Adrenal gland (tissue), 12 donors: Measurements from ENCODE around the gene DTD1. TPM values are rescaled to one million over a fixed set of nuclear protein-coding genes. Genes with fewer than 3 reads are reported as not detected.

Source experiments
- DNase-seq, 7 donors: peaks; one replicate each; pipeline ENCODE4 v3.0.0-alpha.2; 2019 to 2020
- H3K27ac ChIP-seq, 5 donors: fragments of 200-600 bp; sonication (generic) in 4 of 5; 1 replicate in 3 of 5; 2 replicates in 2 of 5; pipeline versions ENCODE4 v1.5.1 to v1.8.0; 2016 to 2020; ENCODE audit warnings: mild to moderate bottlenecking in 1 of 5
- H3K27me3 ChIP-seq: fragments of 200-600 bp; 2 replicates; pipeline ENCODE4 v1.8.0; 2021
- H3K36me3 ChIP-seq, 2 donors: fragments of 200-600 bp; replicated peaks in 1 of 2; 1 replicate in 1 of 2; 2 replicates in 1 of 2; pipeline versions ENCODE4 v1.5.1 to v1.8.0; 2018 to 2022
- H3K4me1 ChIP-seq, 2 donors: fragments of 200-600 bp; replicated peaks in 1 of 2; 1 replicate in 1 of 2; 2 replicates in 1 of 2; pipeline versions ENCODE4 v1.5.1 to v1.8.0; 2018 to 2021
- H3K4me3 ChIP-seq, 4 donors: fragments of 200-600 bp; sonication (generic) in 3 of 4; one replicate each; pipeline ENCODE4 v1.5.1; 2016 to 2018
- H3K9me3 ChIP-seq, 3 donors: fragments of 200-600 bp; sonication (generic) in 1 of 3; replicated peaks in 1 of 3; 1 replicate in 2 of 3; 2 replicates in 1 of 3; pipeline versions ENCODE4 v1.5.1 to v1.8.0; 2016 to 2021
- CTCF ChIP-seq, 6 experiments: fragments of 450-650 bp in 4 of 6; fragments of 200-600 bp in 2 of 6; sonication (generic) in 1 of 6; IDR thresholded peaks; 1 replicate in 5 of 6; 2 replicates in 1 of 6; pipeline versions ENCODE4 v1.5.1 to v1.8.0; 2016 to 2021; ENCODE audit warnings: antibody characterized with exemption in 6 of 6, mild to moderate bottlenecking in 2 of 6, moderate library complexity in 1 of 6
- POLR2A ChIP-seq, 2 donors: fragments of 450-650 bp; IDR thresholded peaks; one replicate each; pipeline ENCODE4 v1.6.1; 2017; ENCODE audit warnings: antibody characterized with exemption in 2 of 2, mild to moderate bottlenecking in 2 of 2, moderate library complexity in 1 of 2
- WGBS, 4 donors: extraction: QIAGEN DNeasy Blood & Tissue Kit in 2 of 4; methylation state at CpG; one replicate each; pipeline versions ENCODE4 v1.1.5 to v1.1.7; 2013 to 2017; 5-methylcytosine and 5-hydroxymethylcytosine counted together
- intact Hi-C, 2 donors: fragments of 100-400 bp; cut with DNase I; formaldehyde crosslinking; loops; one replicate each; pipeline versions ENCODE4 v1.14.1 to v1.15.0; 2022 to 2023
- polyA plus RNA-seq, 3 donors: library from polyadenylated mRNA; stranded (reverse); fragments of 200-250 nt in 2 of 3; fragments of 350-450 nt in 1 of 3; fragmentation: Illumina TruSeq in 1 of 3; extraction: RNeasy Lipid Tissue Mini Kit (QIAGEN cat#74804) in 1 of 3; gene quantifications; one replicate each; pipeline ENCODE4 v1.2.3, GENCODE V29; 2013 to 2014
- total RNA-seq, 9 donors: library from RNA; depleted of rRNA in 4 of 9; stranded (reverse); fragments of >200 nt in 4 of 9; fragments of 120-200 nt in 1 of 9; fragmentation: NEBNext Ultra II Directional in 1 of 9; extraction: Animal tissue kit (Norgen Biotek cat#: 25700) in 1 of 9; gene quantifications; one replicate each; pipeline versions ENCODE4 v1.1.0 to v1.2.4, GENCODE V29; 2013 to 2023
- donor health status: healthy with polysubstance abuse.
- donor health status: Bipolar disorder and iron deficiency.
- donor health status: DM: yes; HTN: yes; CAD: no.
- donor health status: DM: no; HTN: no; CAD: no.
- donor health status: DM: no; HTN: no; CAD: no.
- donor health status: DM: yes; HTN: yes; CAD: no.

DTD1 gene
- total and polyA plus RNA-seq, 12 donors: 9.5 to 38.9 (median 32.9) TPM

GRCh38 chr20:18639501-18639979, 51.7 kb downstream of the DTD1 start:
- DNase-seq: peak in 1 of 7 donors; percentile 19
- H3K4me1 ChIP-seq: peaks cover 0 to 11% of the 10 kb centered on the region in 2 donors
- WGBS, 4 donors: 76 to 83% (median 80%) methylated on average over 9 of the region's 9 CpGs
- TF ChIP-seq POLR2A (IDR thresholded peaks at IDR 0.05) (no peak), CTCF (IDR thresholded peaks at IDR 0.05) (no peak)
- no peaks in the 10 kb centered on the region for H3K27me3 ChIP-seq
- no peak overlapping the region for H3K4me3 ChIP-seq
- H3K9me3 ChIP-seq: no peaks in the 10 kb centered on the region
- H3K27ac ChIP-seq: peak overlapping the region in 2 of 5 donors; percentile 15 to 32
- H3K36me3 ChIP-seq: no peaks in the 10 kb centered on the region
- intact Hi-C loops: loop anchor here (10.0 kb wide), 2 partner anchors 145 to 165 kb away; no protein-coding TSS in a partner anchor

GRCh38 chr20:18645196-18645745, 57.4 kb downstream of the DTD1 start:
- Histone ChIP-seq H3K9me3 (no peaks in the 10 kb centered on the region), H3K4me1 (peaks cover 0 to 5% of the 10 kb centered on the region in 2 donors), H3K27ac (no peak overlapping the region), H3K4me3 (no peak overlapping the region), H3K27me3 (no peaks in the 10 kb centered on the region), H3K36me3 (no peaks in the 10 kb centered on the region)
- 86 to 95% (median 91%) methylated on average over 3 of the region's 3 CpGs for WGBS, 4 donors
- no peak for TF ChIP-seq POLR2A (IDR thresholded peaks at IDR 0.05)
- TF ChIP-seq CTCF (IDR thresholded peaks at IDR 0.05): no peak
- DNase-seq: no peak
- intact Hi-C loops: no loop called here

GRCh38 chr20:18645851-18646250, 58.0 kb downstream of the DTD1 start:
- peaks cover 0 to 5% of the 10 kb centered on the region in 2 donors for H3K4me1 ChIP-seq
- no peaks in the 10 kb centered on the region for H3K27me3 ChIP-seq
- peak in 5 of 7 donors; percentile 37 to 50 (median 42) for DNase-seq
- TF ChIP-seq CTCF (IDR thresholded peaks at IDR 0.05) (no peak), POLR2A (IDR thresholded peaks at IDR 0.05) (no peak)
- intact Hi-C loops: no loop called here
- no peaks in the 10 kb centered on the region for H3K9me3 ChIP-seq
- H3K4me3 ChIP-seq: no peak overlapping the region
- WGBS, 4 donors: 56 to 65% (median 62%) methylated on average over 6 of the region's 6 CpGs
- H3K27ac ChIP-seq: peak overlapping the region in 1 of 5 donors; percentile 64
- no peaks in the 10 kb centered on the region for H3K36me3 ChIP-seq

- H3K36me3 ChIP-seq: no peaks in the 10 kb centered on the region
- no peak overlapping the region for H3K4me3 ChIP-seq
- H3K4me1 ChIP-seq: peaks cover 0 to 5% of the 10 kb centered on the region in 2 donors
- TF ChIP-seq POLR2A (IDR thresholded peaks at IDR 0.05) (no peak), CTCF (IDR thresholded peaks at IDR 0.05) (no peak)
- no peaks in the 10 kb centered on the region for H3K27me3 ChIP-seq
- no peak for DNase-seq
- no peak overlapping the region for H3K27ac ChIP-seq
- H3K9me3 ChIP-seq: no peaks in the 10 kb centered on the region
- WGBS, 4 donors: 50 to 100% (median 83%) methylated on average over 1 to 2 of the region's 2 CpGs
- intact Hi-C loops: no loop called here
Measured at GRCh38 chr20:18647777-18648176, 59.9 kb downstream of the DTD1 start.
